ENCODE measurements around the gene SCN1B. TPM values are rescaled to one million over a fixed set of nuclear protein-coding genes. Genes with fewer than 3 reads are reported as not detected.
"Not testable (repeated sequence)": the region's sequence is repeated elsewhere in the genome, so short reads cannot be mapped to it uniquely, and the experiment has no call there.

Gene SCN1B
- total RNA-seq, 1 donor from 2014 or later = 1.1 TPM

- no peaks in the 10 kb centered on the region for H3K36me3 Mint-ChIP-seq
- peaks cover 15% of the 10 kb centered on the region for H3K4me1 Mint-ChIP-seq (ENCODE audit: unreplicated experiment)
- no peak for TF ChIP-seq CTCF (conservative IDR thresholded peaks at IDR 0.05)
- H3K9me3 Mint-ChIP-seq = no peaks in the 10 kb centered on the region
- no peak for DNase-seq (ENCODE audit: extremely low spot score, unreplicated experiment)
- H3K27ac Mint-ChIP-seq = no peak overlapping the region
- H3K27me3 Mint-ChIP-seq = peaks cover 6% of the 10 kb centered on the region
- no peak overlapping the region for H3K4me3 Mint-ChIP-seq
These were observed 35.4 kb upstream of the SCN1B start for GRCh38 chr19:34994643-34995541.

- Mint-ChIP-seq H3K27me3 (peaks cover 3% of the 10 kb centered on the region), H3K27ac (no peak overlapping the region), H3K9me3 (no peaks in the 10 kb centered on the region), H3K4me3 (no peak overlapping the region), H3K36me3 (no peaks in the 10 kb centered on the region), H3K4me1 (ENCODE audit: unreplicated experiment) (peaks cover 15% of the 10 kb centered on the region)
- no peak for DNase-seq (ENCODE audit: extremely low spot score, unreplicated experiment)
- TF ChIP-seq CTCF (conservative IDR thresholded peaks at IDR 0.05) = no peak
These were observed 34.7 kb upstream of the SCN1B start for GRCh38 chr19:34995551-34995950.

GRCh38 chr19:34997071-34997617 lies 33.1 kb upstream of the SCN1B start:
- Mint-ChIP-seq H3K36me3 (no peaks in the 10 kb centered on the region), H3K27me3 (no peaks in the 10 kb centered on the region), H3K4me3 (peak overlapping the region; percentile 74), H3K27ac (no peak overlapping the region), H3K4me1 (ENCODE audit: unreplicated experiment) (peaks cover 19% of the 10 kb centered on the region), H3K9me3 (no peaks in the 10 kb centered on the region)
- no peak for TF ChIP-seq CTCF (conservative IDR thresholded peaks at IDR 0.05)
- DNase-seq (ENCODE audit: extremely low spot score, unreplicated experiment) = no peak

GRCh38 chr19:34998224-34998623 lies 32.0 kb upstream of the SCN1B start:
- Mint-ChIP-seq H3K4me3 (peak overlapping the region; percentile 89), H3K4me1 (ENCODE audit: unreplicated experiment) (peaks cover 29% of the 10 kb centered on the region)
- H3K36me3 Mint-ChIP-seq; H3K27ac Mint-ChIP-seq; H3K27me3 Mint-ChIP-seq; H3K9me3 Mint-ChIP-seq; DNase-seq (ENCODE audit: extremely low spot score, unreplicated experiment): not testable (repeated sequence)

GRCh38 chr19:34998777-34999497 lies 31.3 kb upstream of the SCN1B start:
- Mint-ChIP-seq H3K4me1 (ENCODE audit: unreplicated experiment) (peaks cover 34% of the 10 kb centered on the region), H3K27ac (peak overlapping the region; percentile 86), H3K9me3 (no peaks in the 10 kb centered on the region), H3K27me3 (no peaks in the 10 kb centered on the region), H3K36me3 (no peaks in the 10 kb centered on the region), H3K4me3 (peak overlapping the region; percentile 89)
- no peak for TF ChIP-seq CTCF (conservative IDR thresholded peaks at IDR 0.05)
- DNase-seq (ENCODE audit: extremely low spot score, unreplicated experiment) = no peak

Measured in type B pancreatic cell (in vitro differentiated cells).